Retinal pigment epithelial cell (primary cell): ENCODE measurements around the gene FFAR3.
"Not testable (repeated sequence)": the region's sequence is repeated elsewhere in the genome, so short reads cannot be mapped to it uniquely, and the experiment has no call there.

Experiments
- DNase-seq: peaks from one replicate; pipeline ENCODE4 v3.0.0-alpha.2; 2010; ENCODE audit warnings: low read depth
- H3K4me3 ChIP-seq: 2 replicates; pipeline ENCODE4 v1.5.1; 2011; ENCODE audit warnings: mild to moderate bottlenecking, low read length, control low read depth, moderate library complexity
- TF ChIP-seq, protein P1 (sequence below): conservative IDR thresholded peaks from 2 replicates; pipeline ENCODE4 v1.5.1; 2011; ENCODE audit warnings: low read depth, low read length, control low read depth, inconsistent platforms

FFAR3 gene

DNA sequence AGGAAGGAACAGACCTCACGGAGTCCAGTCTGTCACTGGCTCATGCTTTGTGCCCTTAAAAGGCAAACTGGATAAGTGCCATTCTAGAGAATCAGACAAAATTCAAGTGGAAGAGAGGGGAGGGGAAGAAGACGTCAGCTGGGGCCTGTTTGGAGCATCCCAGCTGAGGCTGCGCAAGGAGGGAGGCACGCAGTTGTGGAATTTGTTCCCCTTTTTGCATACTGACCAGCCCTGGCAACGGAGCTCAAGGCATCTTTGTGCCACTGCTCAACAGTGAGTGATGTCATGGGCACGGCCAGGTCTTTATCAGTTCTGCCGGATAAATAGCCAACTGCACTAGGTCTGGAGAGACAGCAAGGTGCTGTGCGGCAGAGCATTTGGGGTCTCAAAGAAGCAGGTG, 12.5 kb downstream of the FFAR3 start, which contains the start of gene GPR42:
GPR42 (plus strand) TSS at position 347 of the 400 bp plus-strand sequence. CDS start 292 bp downstream, outside the sequence.
- TF ChIP-seq, protein P1, sequence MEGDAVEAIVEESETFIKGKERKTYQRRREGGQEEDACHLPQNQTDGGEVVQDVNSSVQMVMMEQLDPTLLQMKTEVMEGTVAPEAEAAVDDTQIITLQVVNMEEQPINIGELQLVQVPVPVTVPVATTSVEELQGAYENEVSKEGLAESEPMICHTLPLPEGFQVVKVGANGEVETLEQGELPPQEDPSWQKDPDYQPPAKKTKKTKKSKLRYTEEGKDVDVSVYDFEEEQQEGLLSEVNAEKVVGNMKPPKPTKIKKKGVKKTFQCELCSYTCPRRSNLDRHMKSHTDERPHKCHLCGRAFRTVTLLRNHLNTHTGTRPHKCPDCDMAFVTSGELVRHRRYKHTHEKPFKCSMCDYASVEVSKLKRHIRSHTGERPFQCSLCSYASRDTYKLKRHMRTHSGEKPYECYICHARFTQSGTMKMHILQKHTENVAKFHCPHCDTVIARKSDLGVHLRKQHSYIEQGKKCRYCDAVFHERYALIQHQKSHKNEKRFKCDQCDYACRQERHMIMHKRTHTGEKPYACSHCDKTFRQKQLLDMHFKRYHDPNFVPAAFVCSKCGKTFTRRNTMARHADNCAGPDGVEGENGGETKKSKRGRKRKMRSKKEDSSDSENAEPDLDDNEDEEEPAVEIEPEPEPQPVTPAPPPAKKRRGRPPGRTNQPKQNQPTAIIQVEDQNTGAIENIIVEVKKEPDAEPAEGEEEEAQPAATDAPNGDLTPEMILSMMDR, result no peak
- no peak for DNase-seq
- H3K4me3 ChIP-seq, result no peak within 1 kb of the TSS

DNA sequence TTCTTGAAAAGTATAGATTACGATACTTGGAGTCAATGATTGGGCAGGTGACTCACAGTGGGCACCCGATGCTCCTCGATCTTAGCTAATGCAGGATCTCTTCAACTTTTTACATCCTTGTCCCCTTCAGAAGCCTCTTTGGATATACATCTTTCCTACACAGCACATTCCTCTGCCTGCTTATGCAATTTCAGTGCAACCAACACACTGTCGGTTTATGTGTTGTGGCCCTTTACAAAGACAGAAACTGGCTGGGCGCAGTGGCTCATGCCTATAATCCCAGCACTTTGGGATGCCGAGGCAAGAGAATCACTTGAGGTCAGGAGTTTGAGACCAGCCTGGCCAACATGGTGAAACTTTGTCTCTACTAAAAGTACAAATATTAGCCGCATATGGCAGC, 15.2 kb downstream of the FFAR3 start:
- TF ChIP-seq, protein P1, result no peak
- no peak for DNase-seq
- no peak overlapping the region for H3K4me3 ChIP-seq

DNA sequence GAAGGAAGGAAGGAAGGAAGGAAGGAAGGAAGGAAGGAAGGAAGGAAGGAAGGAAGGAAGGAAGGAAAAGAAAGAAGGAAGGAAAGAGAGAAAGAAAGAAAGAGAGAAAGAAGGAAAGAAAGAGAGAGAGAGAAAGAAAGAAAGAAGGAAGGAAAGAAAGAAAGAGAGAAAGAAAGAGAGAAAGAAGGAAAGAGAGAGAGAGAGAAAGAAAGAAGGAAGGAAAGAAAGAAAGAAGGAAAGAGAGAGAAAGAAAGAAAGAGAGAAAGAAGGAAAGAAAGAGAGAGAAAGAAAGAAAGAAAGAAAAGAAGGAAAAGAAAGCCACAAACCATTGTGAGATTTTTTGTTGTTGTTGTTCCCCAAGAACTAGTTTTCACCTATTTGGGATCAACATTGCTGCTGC, 15.8 kb downstream of the FFAR3 start:
- DNase-seq, H3K4me3 ChIP-seq: not testable (repeated sequence)

DNA sequence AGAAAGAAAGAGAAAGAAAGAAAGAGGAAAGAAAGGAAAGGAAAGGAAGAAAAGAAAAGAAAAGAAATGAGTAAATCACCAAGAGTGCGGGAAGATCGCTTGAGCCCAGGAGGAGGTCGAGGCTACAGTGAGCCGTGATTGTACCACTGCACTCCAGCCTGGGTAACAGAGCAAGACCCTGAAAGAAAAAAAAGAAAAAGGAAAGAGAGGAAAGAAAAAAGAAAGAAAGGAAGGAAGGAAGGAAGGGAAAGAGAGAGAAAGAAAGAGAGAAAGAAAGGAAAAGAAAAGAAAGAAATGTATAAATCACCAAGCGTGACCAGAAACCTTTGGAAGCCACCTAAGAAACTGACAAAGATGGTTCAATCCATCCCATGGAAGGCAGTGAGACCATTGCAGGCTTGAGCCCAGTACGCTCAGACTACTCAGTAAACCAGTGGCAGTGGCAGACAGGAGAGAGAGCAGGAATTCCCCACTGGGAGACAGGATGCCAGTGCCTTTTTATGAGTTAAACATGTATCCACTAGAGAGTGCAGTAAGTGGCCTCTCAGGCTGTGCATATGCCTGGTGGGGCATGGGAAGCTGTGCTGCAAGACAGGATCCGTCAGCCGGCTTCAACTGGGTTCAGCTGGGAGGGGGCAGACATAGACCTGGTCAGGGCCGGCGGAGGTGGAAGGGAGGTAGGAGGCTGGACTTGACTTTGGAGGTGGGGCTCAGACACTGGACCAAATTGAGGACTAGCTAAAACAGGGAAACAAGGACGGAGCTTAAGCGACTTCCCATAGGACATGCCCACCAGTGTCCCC, 17.4 kb downstream of the FFAR3 start:
- no peak for DNase-seq
- TF ChIP-seq, protein P1, result no peak
- no peak overlapping the region for H3K4me3 ChIP-seq

DNA sequence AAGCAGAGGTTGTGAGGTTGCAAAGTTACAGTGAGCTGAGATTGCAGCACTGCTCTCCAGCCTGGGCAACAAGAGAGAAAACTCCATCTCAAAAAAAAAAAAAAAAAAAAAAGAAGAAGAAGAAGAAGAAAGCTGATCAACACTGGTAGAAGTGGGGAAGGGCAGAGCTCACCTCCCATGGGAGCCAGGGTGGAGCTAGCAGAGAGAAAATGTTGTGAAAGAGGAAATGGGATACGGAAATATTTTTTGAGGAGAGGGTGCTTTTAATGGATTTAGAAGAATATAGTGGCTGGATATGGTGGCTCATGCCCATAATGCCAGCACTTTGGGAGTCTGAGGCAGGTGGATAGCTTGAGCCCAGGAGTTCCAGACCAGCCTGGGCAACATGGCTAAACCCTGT, 19.4 kb downstream of the FFAR3 start:
- TF ChIP-seq, protein P1, result no peak
- DNase-seq, result no peak
- H3K4me3 ChIP-seq, result no peak overlapping the region

DNA sequence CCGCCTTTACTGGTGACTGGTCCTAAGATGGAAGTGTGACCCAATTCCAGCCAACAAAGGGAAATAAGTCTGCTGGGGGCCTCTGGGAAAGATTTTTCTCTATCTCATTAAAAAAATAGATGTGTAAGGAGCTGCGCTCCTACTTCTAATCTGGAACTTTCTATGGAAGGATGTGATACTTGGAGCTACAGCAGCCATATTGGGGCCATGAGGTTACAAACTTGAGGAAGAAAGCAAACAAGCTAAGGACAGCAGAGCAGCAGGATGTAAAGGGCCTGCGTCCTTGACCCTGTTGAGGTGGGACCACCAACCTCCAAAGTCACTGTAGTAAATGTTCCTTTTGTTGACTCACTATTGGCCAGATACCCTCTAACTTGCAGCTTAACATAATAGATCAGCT, 20.1 kb downstream of the FFAR3 start:
- no peak for DNase-seq
- TF ChIP-seq, protein P1, result no peak

DNA sequence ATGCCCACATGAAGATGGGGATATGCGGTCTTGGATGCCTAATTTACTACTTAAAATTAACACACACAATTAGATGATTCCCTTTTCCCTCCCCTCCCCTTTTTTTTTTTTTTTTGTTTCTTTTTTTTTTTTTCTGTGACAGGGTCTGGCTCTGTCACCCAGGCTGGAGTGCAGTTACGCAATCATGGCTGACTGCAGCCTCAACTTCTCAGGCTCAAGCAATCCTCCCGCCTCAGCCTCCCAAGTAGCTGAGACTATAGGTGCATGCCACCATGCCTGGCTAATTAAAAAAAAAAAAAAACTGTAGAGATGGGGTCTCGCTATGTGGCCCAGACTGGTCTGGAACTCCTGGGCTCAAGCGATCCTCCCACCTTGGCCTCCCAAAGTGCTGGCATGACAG, 21.3 kb downstream of the FFAR3 start:
- H3K4me3 ChIP-seq, DNase-seq: not testable (repeated sequence)

More for the DNA sequence above, 20.1 kb downstream of the FFAR3 start:
- no peak overlapping the region for H3K4me3 ChIP-seq

DNA sequence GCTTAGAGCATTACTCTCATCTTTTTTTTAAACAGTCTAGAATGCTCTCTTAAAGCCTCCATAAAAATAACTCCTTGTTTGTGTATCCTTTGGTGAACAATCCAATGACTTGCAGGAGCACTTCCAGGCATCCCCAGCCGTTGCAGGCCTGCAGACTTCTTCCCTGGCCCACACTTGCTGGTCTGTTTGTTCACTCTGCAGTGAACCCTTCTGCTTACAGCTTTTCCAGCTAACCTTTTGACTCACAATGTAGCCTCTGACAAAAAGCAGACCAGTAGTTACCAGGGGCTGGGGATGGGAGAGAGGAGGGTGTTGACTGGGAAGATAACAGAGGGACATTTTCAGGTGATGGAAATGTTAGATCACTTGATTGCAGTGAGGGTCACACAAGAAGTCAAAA, 21.7 kb downstream of the FFAR3 start:
- DNase-seq, result no peak
- TF ChIP-seq, protein P1, result no peak
- H3K4me3 ChIP-seq, result no peak overlapping the region
